DMS53 (cell line): ENCODE data around the gene FMR1NB.

Source experiments
- DNase-seq: peaks from one replicate; lab custom pipeline; 2025; lab: John Stamatoyannopoulos, UW

FMR1NB gene

DNA sequence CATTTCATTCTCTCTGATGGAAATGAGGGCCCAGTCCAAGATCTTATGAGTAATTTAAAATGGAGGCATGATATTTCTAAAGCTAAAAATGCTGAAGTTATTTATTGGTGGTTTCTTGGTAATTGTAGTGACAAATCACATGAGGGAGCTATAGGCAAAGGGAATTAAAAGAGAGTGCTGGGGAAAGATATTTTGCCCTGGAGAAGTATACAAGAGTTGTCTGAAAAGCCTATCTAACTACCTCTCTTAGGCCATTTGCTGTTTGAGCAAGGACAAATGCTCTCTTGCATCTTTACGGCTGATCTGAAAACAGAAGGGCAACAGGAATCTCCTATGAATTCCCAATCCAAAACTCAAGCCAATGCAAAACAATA, 89.4 kb downstream of the FMR1NB start:
- DNase-seq: peak; percentile 16
